Bronchial epithelial cell (primary cell): Measurements from ENCODE around the gene ABLIM2. TPM values are rescaled to one million over a fixed set of nuclear protein-coding genes. Genes with fewer than 3 reads are reported as not detected.

Experiments used
- DNase-seq: peaks from one replicate; pipeline ENCODE4 v3.0.0-alpha.2; 2010; ENCODE audit warnings: low read depth
- FAIRE-seq: peaks from 2 replicates; lab custom pipeline; 2011; peaks lifted over from hg19 to GRCh38; lab: Jason Lieb, UNC
- H3K27me3 ChIP-seq: 2 replicates; pipeline ENCODE4 v1.5.1; 2011; ENCODE audit warnings: low read length; ENCODE audit not compliant: control insufficient read depth, insufficient read depth
- H3K36me3 ChIP-seq: 2 replicates; pipeline ENCODE4 v1.5.1; 2011; ENCODE audit warnings: low read length; ENCODE audit not compliant: control insufficient read depth, insufficient read depth
- H3K4me3 ChIP-seq: 2 replicates; pipeline ENCODE4 v1.5.1; 2011; ENCODE audit warnings: mild to moderate bottlenecking, low read depth, low read length, control low read depth
- CTCF ChIP-seq: IDR thresholded peaks from 2 replicates; pipeline ENCODE4 v1.5.1; 2011; ENCODE audit warnings: mild to moderate bottlenecking, moderate library complexity, low read length, control low read depth, inconsistent platforms; ENCODE audit not compliant: insufficient read depth, severe bottlenecking
- total RNA-seq: library from RNA; depleted of rRNA; stranded (reverse); fragments of >200 nt; gene quantifications from 2 replicates; pipeline ENCODE4 v1.2.1, GENCODE V29; 2014

ABLIM2 gene
- total RNA-seq, 1 donor from 2014 or later, result 1.1 TPM

DNA sequence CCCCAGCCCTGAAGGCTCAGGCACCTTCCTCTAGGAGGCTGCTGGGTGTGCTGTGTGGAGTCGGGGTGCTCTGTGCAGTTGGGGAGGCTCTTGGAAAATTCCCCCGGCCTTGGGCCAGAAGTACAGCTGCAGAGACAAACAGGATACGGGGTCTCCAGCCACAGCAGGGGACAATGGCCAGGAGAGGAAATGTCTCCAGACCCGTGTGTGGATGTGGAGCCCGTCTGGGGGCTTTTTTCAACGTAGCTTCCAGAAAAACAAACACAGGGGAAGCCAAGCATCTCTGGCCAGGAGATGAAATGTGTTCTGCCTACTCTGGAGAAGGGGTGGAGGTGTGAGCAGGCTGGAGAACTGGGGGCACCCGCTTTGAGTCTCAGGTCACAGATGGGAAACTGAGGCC, 36.8 kb upstream of the ABLIM2 start:
- DNase-seq (no peak), FAIRE-seq (no peak)
- TF ChIP-seq CTCF, result no peak
- Histone ChIP-seq H3K36me3 (peaks cover 1% of the 10 kb centered on the region), H3K27me3 (peaks cover 1% of the 10 kb centered on the region), H3K4me3 (no peak overlapping the region)

GRCh38 chr4:8194306-8195242, 36.0 kb upstream of the ABLIM2 start:
- TF ChIP-seq CTCF, result no peak
- H3K27me3 ChIP-seq, result peaks cover 1% of the 10 kb centered on the region
- no peak for FAIRE-seq
- H3K36me3 ChIP-seq, result no peaks in the 10 kb centered on the region
- DNase-seq, result no peak
- H3K4me3 ChIP-seq, result no peak overlapping the region

DNA sequence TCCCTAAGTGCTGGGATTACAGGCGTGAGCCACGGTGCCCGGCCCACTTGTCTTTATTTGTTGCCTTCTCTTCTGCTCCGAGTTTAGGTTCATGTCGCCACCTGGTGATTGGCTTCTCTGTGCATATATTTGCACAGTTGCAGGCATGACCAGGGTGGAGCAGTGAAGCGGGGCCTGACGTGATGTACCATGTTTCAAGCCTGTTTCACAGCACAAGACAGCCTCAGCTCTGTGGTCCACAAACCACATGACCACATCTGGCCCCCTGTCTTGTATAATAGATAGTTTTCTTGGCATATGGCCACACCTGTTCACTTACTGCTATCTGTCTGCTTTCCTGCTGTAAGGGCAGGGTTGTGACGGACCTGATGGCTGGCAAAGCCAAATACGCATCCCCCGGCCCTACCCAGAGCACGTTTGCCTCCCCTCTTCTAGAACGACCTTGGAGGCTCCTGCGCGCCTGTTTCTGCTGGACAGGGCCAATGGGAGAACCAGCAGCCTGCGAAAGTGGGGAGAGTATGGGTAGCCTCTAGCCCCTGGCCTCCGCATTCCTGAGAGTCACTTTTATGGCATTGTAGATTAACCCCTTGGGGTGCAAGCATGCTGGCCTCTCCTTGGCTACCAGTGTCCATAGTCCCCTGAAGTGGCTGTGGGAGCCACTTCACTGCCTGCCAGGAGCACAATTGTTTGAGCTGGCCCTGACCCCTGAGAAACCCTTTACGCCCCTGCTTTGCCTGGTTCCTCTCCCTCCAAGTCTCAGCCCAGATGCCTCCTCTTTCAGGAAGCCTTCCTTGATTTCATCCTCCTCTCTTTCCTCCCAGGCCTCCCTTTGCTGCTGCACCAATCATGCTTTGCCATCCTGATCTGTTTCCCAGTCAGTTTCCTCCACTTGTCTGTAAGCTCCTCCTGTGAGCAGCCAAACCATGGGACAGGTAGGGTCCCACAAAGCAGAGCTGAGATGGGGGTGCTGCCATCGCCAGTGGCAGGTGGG, 34.4 kb upstream of the ABLIM2 start:
- Histone ChIP-seq H3K4me3 (no peak overlapping the region), H3K27me3 (peaks cover 1% of the 10 kb centered on the region), H3K36me3 (no peaks in the 10 kb centered on the region)
- FAIRE-seq (peak; percentile 98), DNase-seq (peak; percentile 80)
- TF ChIP-seq CTCF, result peak; percentile 50

DNA sequence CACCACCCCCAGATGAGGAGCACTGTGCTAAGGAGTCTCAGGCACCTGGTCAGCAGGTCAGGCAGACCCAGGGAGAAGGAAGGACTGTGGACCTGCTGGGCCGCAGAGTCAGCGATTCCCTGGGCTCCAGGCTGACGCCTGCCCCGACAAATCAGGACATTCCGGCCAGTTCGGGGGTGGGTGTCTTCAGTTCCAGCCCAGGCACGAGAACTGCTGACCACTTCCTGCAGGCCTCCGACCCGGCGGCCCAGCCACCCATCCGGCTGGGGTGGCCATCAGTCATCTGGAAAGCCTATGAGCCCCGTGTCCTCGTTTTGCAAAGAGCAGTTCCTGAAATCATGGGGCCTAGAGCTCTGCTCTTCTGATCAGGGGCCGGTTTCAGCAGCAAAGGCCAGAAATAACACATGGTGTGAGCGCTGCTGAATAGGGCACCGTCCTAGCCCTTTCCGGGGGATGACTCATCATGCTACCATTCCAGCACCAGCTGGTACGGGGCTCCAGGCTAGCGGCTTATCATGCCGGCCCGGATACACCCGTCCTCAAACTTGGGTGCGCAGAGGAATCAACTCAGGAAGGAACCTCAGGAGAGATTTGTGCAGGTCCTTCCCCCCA, 32.6 kb upstream of the ABLIM2 start:
- DNase-seq, result peak; percentile 75
- Histone ChIP-seq H3K27me3 (peaks cover 1% of the 10 kb centered on the region), H3K4me3 (no peak overlapping the region), H3K36me3 (no peaks in the 10 kb centered on the region)
- no peak for TF ChIP-seq CTCF
- FAIRE-seq, result no peak

GRCh38 chr4:8189551-8190466, 31.2 kb upstream of the ABLIM2 start:
- H3K27me3 ChIP-seq, result peaks cover 1% of the 10 kb centered on the region
- TF ChIP-seq CTCF, result no peak
- no peak for FAIRE-seq
- DNase-seq, result no peak
- H3K36me3 ChIP-seq, result no peaks in the 10 kb centered on the region
- H3K4me3 ChIP-seq, result no peak overlapping the region
